LNCaP clone FGC (cell line): ENCODE data around the gene PCGF3.

Source experiments
- DNase-seq: peaks from one replicate; pipeline ENCODE4 v3.0.0-alpha.2; 2011; ENCODE audit warnings: low read depth
- H3K4me3 ChIP-seq: 2 replicates; pipeline ENCODE4 v1.5.1; 2011; ENCODE audit warnings: mild to moderate bottlenecking, low read depth, low read length, control low read depth
- TF ChIP-seq, protein P1 (sequence below): IDR thresholded peaks from 2 replicates; pipeline ENCODE4 v1.5.1; 2012; ENCODE audit warnings: mild to moderate bottlenecking; ENCODE audit not compliant: control insufficient read depth, insufficient read depth; ENCODE audit errors: extremely low read depth

PCGF3 gene

GRCh38 chr4:659851-660250 is 45.8 kb upstream of the PCGF3 start:
- H3K4me3 ChIP-seq, result no peak overlapping the region
- TF ChIP-seq, protein P1, sequence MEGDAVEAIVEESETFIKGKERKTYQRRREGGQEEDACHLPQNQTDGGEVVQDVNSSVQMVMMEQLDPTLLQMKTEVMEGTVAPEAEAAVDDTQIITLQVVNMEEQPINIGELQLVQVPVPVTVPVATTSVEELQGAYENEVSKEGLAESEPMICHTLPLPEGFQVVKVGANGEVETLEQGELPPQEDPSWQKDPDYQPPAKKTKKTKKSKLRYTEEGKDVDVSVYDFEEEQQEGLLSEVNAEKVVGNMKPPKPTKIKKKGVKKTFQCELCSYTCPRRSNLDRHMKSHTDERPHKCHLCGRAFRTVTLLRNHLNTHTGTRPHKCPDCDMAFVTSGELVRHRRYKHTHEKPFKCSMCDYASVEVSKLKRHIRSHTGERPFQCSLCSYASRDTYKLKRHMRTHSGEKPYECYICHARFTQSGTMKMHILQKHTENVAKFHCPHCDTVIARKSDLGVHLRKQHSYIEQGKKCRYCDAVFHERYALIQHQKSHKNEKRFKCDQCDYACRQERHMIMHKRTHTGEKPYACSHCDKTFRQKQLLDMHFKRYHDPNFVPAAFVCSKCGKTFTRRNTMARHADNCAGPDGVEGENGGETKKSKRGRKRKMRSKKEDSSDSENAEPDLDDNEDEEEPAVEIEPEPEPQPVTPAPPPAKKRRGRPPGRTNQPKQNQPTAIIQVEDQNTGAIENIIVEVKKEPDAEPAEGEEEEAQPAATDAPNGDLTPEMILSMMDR, result no peak
- no peak for DNase-seq

DNA sequence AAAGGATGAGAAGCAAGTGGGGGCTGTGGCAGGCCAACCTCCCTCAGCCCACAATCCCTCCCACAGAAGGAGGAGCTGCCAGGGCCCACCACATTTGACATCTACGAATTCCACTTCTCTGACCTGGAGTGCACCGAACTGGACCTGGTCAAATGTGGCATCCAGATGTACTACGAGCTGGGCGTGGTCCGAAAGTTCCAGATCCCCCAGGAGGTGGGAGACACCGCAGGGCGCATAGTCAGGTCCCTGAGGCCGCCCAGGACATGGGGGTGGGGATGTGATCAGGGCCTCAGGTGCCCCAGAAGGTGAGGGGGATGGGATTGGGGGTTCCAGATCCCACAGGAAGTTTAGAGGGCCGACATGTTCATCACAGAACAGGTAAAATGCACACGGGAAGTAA is 45.2 kb upstream of the PCGF3 start:
- TF ChIP-seq, protein P1, result no peak
- no peak overlapping the region for H3K4me3 ChIP-seq

DNA sequence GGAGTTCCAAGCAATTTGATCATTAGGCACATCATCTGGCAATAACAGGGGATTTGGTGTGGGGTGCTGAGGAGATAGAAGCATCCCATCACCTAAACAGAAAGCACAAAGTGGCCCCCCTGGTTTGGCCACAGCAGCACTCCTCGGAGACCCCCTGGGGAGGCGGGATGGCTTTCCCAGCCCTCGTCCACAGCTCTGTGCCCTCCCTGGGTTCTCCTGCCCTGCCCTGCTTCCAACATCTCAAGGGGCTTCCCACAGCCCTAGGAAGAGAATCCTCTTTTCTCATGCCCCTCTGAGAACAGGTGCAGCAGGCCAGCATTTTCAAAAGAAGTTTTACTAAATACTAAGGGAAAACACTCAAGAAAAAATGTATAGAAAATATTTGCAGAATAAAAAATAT is 44.4 kb upstream of the PCGF3 start:
- no peak overlapping the region for H3K4me3 ChIP-seq
- TF ChIP-seq, protein P1, result no peak
- DNase-seq, result no peak

More for the DNA sequence above, 45.2 kb upstream of the PCGF3 start:
- DNase-seq, result no peak

- TF ChIP-seq, protein P1, result no peak
- DNase-seq, result no peak
- H3K4me3 ChIP-seq, result no peak overlapping the region
These were observed 43.5 kb upstream of the PCGF3 start for GRCh38 chr4:661881-662761.

DNA sequence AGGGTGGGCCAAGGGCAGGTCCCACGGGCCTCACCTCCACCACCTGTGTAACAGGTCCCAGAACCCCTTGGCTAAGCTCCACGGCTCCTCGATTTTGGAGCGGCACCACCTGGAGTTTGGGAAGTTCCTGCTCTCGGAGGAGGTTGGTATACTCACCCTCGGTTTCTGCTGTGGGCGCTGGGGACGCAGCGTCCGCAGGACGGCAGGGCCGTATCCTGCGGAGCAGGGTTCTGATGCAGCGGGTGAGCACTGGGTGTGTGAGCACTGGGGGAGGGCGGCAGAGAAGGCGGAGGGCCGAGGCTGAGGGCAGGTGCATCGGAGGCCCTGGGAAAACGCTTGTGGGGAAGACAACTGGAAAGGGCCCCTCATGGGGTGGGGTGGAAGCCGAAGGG is 42.6 kb upstream of the PCGF3 start:
- no peak overlapping the region for H3K4me3 ChIP-seq
- TF ChIP-seq, protein P1, result no peak
- DNase-seq, result no peak

DNA sequence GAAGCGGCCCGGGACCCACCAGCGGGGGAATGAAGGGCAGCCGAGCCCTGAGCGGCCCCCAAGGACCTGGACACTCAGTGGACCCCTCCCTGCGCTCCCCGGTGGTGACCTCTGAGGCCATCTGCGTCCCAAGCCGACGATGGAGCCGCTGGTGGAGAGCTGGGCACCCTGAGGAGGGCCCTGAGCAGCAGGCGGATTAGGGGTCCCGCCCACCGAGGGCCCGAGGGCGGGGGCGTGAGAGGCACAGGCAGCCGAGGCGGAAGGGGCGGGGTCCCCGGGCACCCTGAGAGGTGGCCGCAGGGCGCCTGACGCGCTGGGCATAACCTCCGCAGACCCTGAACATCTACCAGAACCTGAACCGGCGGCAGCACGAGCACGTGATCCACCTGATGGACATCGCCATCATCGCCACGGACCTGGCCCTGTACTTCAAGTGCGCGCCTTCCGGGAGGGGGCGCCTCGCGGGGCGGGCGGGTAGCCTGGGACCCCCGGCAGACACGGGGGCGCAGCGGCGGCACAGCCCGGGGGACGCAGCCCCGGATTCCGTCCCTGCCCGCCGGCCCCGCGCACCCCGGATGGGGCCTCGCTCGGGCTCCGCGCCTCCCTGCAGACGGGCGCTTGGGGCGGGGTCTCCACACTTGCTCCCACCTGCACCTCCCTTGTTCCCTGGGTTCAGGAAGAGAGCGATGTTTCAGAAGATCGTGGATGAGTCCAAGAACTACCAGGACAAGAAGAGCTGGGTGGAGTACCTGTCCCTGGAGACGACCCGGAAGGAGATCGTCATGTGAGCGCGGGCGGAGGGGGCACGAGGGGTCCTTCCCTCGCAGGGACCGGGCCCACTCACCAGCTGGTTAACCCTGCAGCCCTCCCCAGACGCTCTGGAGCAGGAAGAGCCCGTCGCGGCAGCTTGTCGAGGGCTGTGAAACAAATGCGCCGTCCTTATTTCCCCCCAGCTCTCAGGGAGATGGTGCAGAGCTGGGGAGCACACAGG is 41.9 kb upstream of the PCGF3 start:
- DNase-seq, result no peak
- H3K4me3 ChIP-seq, result no peak overlapping the region
- TF ChIP-seq, protein P1, result no peak
